ENCODE data around the gene FMR1. TPM values are rescaled to one million over a fixed set of nuclear protein-coding genes. Genes with fewer than 3 reads are reported as not detected.

FMR1 gene
- total RNA-seq, 1 donor from 2014 or later = 51.2 TPM

GRCh38 chrX:147917700-147918695 lies 6.3 kb downstream of the FMR1 start:
- DNase-seq (no peak), ATAC-seq (no peak)
- Histone ChIP-seq H3K9me3 (no peaks in the 10 kb centered on the region), H3K4me3 (no peak overlapping the region), H3K36me3 (no peaks in the 10 kb centered on the region), H3K4me1 (no peaks in the 10 kb centered on the region), H3K27me3 (no peaks in the 10 kb centered on the region), H3K27ac (no peak overlapping the region)
- intact Hi-C loops (cut with DNase I) = no loop called here
- TF ChIP-seq, protein P1, sequence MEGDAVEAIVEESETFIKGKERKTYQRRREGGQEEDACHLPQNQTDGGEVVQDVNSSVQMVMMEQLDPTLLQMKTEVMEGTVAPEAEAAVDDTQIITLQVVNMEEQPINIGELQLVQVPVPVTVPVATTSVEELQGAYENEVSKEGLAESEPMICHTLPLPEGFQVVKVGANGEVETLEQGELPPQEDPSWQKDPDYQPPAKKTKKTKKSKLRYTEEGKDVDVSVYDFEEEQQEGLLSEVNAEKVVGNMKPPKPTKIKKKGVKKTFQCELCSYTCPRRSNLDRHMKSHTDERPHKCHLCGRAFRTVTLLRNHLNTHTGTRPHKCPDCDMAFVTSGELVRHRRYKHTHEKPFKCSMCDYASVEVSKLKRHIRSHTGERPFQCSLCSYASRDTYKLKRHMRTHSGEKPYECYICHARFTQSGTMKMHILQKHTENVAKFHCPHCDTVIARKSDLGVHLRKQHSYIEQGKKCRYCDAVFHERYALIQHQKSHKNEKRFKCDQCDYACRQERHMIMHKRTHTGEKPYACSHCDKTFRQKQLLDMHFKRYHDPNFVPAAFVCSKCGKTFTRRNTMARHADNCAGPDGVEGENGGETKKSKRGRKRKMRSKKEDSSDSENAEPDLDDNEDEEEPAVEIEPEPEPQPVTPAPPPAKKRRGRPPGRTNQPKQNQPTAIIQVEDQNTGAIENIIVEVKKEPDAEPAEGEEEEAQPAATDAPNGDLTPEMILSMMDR (IDR thresholded peaks at IDR 0.05) = no peak

GRCh38 chrX:147920161-147920666 lies 8.5 kb downstream of the FMR1 start:
- no peak for DNase-seq
- intact Hi-C loops (cut with DNase I) = no loop called here
- H3K36me3 ChIP-seq = no peaks in the 10 kb centered on the region
- TF ChIP-seq, protein P1 (IDR thresholded peaks at IDR 0.05) = no peak
- H3K4me1 ChIP-seq = no peaks in the 10 kb centered on the region
- H3K9me3 ChIP-seq = no peaks in the 10 kb centered on the region
- no peak overlapping the region for H3K4me3 ChIP-seq
- no peaks in the 10 kb centered on the region for H3K27me3 ChIP-seq
- no peak for ATAC-seq
- no peak overlapping the region for H3K27ac ChIP-seq

DNA sequence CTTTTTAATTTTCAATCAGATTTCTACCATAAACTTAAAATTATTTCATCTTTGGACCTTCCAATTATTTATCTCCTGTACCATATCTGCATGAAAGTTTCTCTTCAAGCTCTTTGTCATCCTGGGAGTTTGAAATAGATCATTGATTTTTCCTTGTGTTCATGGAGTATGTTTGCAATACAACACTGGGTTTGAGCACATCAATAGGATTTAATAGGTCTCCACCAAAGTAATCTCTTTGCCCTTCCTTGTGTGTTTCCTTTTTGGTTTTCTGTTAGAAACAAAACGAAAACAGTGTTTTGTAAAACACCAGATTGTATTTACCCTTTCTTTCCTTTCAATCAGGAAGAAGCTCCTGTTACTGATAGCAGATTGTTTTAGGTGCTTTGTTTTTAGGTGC lies 11.9 kb downstream of the FMR1 start:
- TF ChIP-seq, protein P1 (IDR thresholded peaks at IDR 0.05) = no peak
- H3K36me3 ChIP-seq = no peaks in the 10 kb centered on the region
- intact Hi-C loops (cut with DNase I) = no loop called here
- DNase-seq (no peak), ATAC-seq (no peak)
- H3K27ac ChIP-seq = no peak overlapping the region
- no peaks in the 10 kb centered on the region for H3K27me3 ChIP-seq
- no peaks in the 10 kb centered on the region for H3K4me1 ChIP-seq
- H3K9me3 ChIP-seq = no peaks in the 10 kb centered on the region
- no peak overlapping the region for H3K4me3 ChIP-seq

GRCh38 chrX:147927256-147927655 lies 15.5 kb downstream of the FMR1 start:
- ATAC-seq = no peak

GRCh38 chrX:147933815-147934214 lies 22.1 kb downstream of the FMR1 start:
- peaks cover 48% of the 10 kb centered on the region for H3K36me3 ChIP-seq
- no peak overlapping the region for H3K27ac ChIP-seq
- H3K4me1 ChIP-seq = no peaks in the 10 kb centered on the region
- H3K27me3 ChIP-seq = no peaks in the 10 kb centered on the region
- TF ChIP-seq, protein P1 (IDR thresholded peaks at IDR 0.05) = no peak
- intact Hi-C loops (cut with DNase I) = no loop called here
- H3K9me3 ChIP-seq = no peaks in the 10 kb centered on the region
- DNase-seq = no peak
- no peak overlapping the region for H3K4me3 ChIP-seq
- no peak for ATAC-seq

More at GRCh38 chrX:147927256-147927655, 15.5 kb downstream of the FMR1 start:
- Histone ChIP-seq H3K4me3 (no peak overlapping the region), H3K36me3 (peaks cover 11% of the 10 kb centered on the region), H3K27me3 (no peaks in the 10 kb centered on the region), H3K9me3 (no peaks in the 10 kb centered on the region), H3K4me1 (no peaks in the 10 kb centered on the region), H3K27ac (no peak overlapping the region)
- intact Hi-C loops (cut with DNase I) = no loop called here
- TF ChIP-seq, protein P1 (IDR thresholded peaks at IDR 0.05) = no peak
- DNase-seq = no peak
